GM12878 (cell line): Measurements from ENCODE around the gene ZSWIM6. TPM values are rescaled to one million over a fixed set of nuclear protein-coding genes. Genes with fewer than 3 reads are reported as not detected.

Source experiments
- ATAC-seq: fragments of 200-7000 bp; cut with Tn5 transposase; 3 replicates; pipeline ENCODE4 v1.9.1; 2020; ENCODE audit warnings: mild to moderate bottlenecking, moderate library complexity
- BruUV-seq: library from RNA; stranded (reverse); fragments of 400-500 nt; replicated peaks from 2 replicates; lab custom pipeline; 2021; lab: Mats Ljungman, UMichigan
- CTCF ChIA-PET: fragments of 300-600 bp; sonication (Branson Sonifier 250); formaldehyde crosslinking; extraction: SDS; loops from one replicate; lab custom pipeline; 2021; ENCODE audit warnings: inconsistent platforms; lab: Yijun Ruan, JAX
- POLR2A ChIA-PET: fragments of 350-600 bp; formaldehyde crosslinking; extraction: SDS; loops from one replicate; lab custom pipeline; 2021; ENCODE audit warnings: inconsistent platforms; lab: Charles Lee
- RAD21 ChIA-PET: fragments of 300-600 bp; sonication (Branson Sonifier 250); formaldehyde crosslinking; loops from one replicate; lab custom pipeline; 2023; ENCODE audit warnings: antibody characterized with exemption; ENCODE audit not compliant: unreplicated experiment; lab: Charles Lee
- SMC1A ChIA-PET: fragments of 300-600 bp; sonication (Branson Sonifier 250); formaldehyde crosslinking; loops from one replicate; lab custom pipeline; 2023; ENCODE audit not compliant: unreplicated experiment, uncharacterized antibody; lab: Charles Lee
- DNase-seq: peaks from one replicate; pipeline ENCODE4 v3.0.0-alpha.2; 2011; ENCODE audit warnings: low read depth, low spot score
- FAIRE-seq: peaks from 3 replicates; lab custom pipeline; 2011; peaks lifted over from hg19 to GRCh38; lab: Jason Lieb, UNC
- H2AFZ ChIP-seq: 2 replicates; pipeline ENCODE4 v1.6.0; 2011; ENCODE audit warnings: low read depth, low read length, control low read depth; ENCODE audit not compliant: control insufficient read depth
- H3K27ac ChIP-seq: 2 replicates; pipeline ENCODE4 v1.5.1; 2011; ENCODE audit warnings: control low read depth; ENCODE audit not compliant: control insufficient read depth, insufficient read depth
- H3K27me3 ChIP-seq, 2 experiments: replicated peaks in 1 of 2; 2 replicates each; pipeline versions ENCODE4 v1.6.0 to v1.6.1; 2011; ENCODE audit warnings: low read length in 1 of 2; ENCODE audit not compliant: control insufficient read depth in 2 of 2, insufficient read depth in 2 of 2
- H3K36me3 ChIP-seq, 2 experiments: 2 replicates each; pipeline ENCODE4 v1.5.1; 2011; ENCODE audit warnings: low read length in 1 of 2; ENCODE audit not compliant: control insufficient read depth in 2 of 2, insufficient read depth in 2 of 2
- H3K4me1 ChIP-seq: 2 replicates; pipeline ENCODE4 v1.6.1; 2011; ENCODE audit warnings: mild to moderate bottlenecking, low read length, moderate library complexity, mixed read lengths; ENCODE audit not compliant: control insufficient read depth, insufficient read depth
- H3K4me2 ChIP-seq: 2 replicates; pipeline ENCODE4 v1.6.0; 2011; ENCODE audit warnings: control low read depth; ENCODE audit not compliant: control insufficient read depth, insufficient read depth
- H3K4me3 ChIP-seq: fragments of 200-600 bp; sonication (generic); 2 replicates; pipeline ENCODE4 v1.5.1; 2016
- H3K79me2 ChIP-seq: 2 replicates; pipeline ENCODE4 v1.6.0; 2011; ENCODE audit warnings: low read length; ENCODE audit not compliant: control insufficient read depth, insufficient read depth
- H3K9ac ChIP-seq: 2 replicates; pipeline ENCODE4 v1.8.0; 2011; ENCODE audit warnings: low read length, control low read depth, mixed read lengths; ENCODE audit not compliant: control insufficient read depth, insufficient read depth
- H3K9me3 ChIP-seq: replicated peaks from 3 replicates; pipeline ENCODE4 v1.5.1; 2011; ENCODE audit warnings: mild to moderate bottlenecking, low read length; ENCODE audit not compliant: control insufficient read depth, insufficient read depth
- H4K20me1 ChIP-seq: 2 replicates; pipeline ENCODE4 v1.6.0; 2011; ENCODE audit not compliant: control insufficient read depth, insufficient read depth
- BCL11A ChIP-seq: IDR thresholded peaks from 2 replicates; pipeline ENCODE4 v1.6.1; 2011; ENCODE audit warnings: low read depth, low read length
- BMI1 ChIP-seq: fragments of 450-650 bp; IDR thresholded peaks from 2 replicates; pipeline ENCODE4 v1.6.1; 2016; ENCODE audit warnings: mild to moderate bottlenecking, moderate library complexity, borderline replicate concordance
- EZH2 ChIP-seq: IDR thresholded peaks from 2 replicates; pipeline ENCODE4 v1.6.1; 2012; ENCODE audit warnings: low read depth, mild to moderate bottlenecking, control low read depth, inconsistent platforms, low read length, borderline replicate concordance; ENCODE audit not compliant: control insufficient read depth
- FOS ChIP-seq: IDR thresholded peaks from 3 replicates; pipeline ENCODE4 v1.6.1; 2011; ENCODE audit warnings: borderline replicate concordance; ENCODE audit not compliant: insufficient read length; ENCODE audit errors: extremely low read depth
- MTA2 ChIP-seq: fragments of 450-650 bp; IDR thresholded peaks from 2 replicates; pipeline ENCODE4 v1.6.1; 2016; ENCODE audit warnings: low read depth, mild to moderate bottlenecking, moderate library complexity
- MTA3 ChIP-seq: IDR thresholded peaks from 2 replicates; pipeline ENCODE4 v1.6.1; 2012; ENCODE audit warnings: low read length, inconsistent platforms, borderline replicate concordance
- PAX5 ChIP-seq: IDR thresholded peaks from 2 replicates; pipeline ENCODE4 v1.6.1; 2011; ENCODE audit warnings: low read depth, low read length, borderline replicate concordance
- SIX5 ChIP-seq: IDR thresholded peaks from 2 replicates; pipeline ENCODE4 v1.6.1; 2011; ENCODE audit warnings: mild to moderate bottlenecking, low read depth, low read length, moderate library complexity; ENCODE audit not compliant: severe bottlenecking
- SREBF1 ChIP-seq: IDR thresholded peaks from 2 replicates; pipeline ENCODE4 v1.6.1; 2012; ENCODE audit warnings: mild to moderate bottlenecking, low read length
- SREBF2 ChIP-seq: IDR thresholded peaks from 2 replicates; pipeline ENCODE4 v1.6.1; 2012; ENCODE audit warnings: mild to moderate bottlenecking, low read length
- TCF3 ChIP-seq: IDR thresholded peaks from 2 replicates; pipeline ENCODE4 v1.6.1; 2012; ENCODE audit warnings: low read depth, mild to moderate bottlenecking, low read length, borderline replicate concordance; ENCODE audit not compliant: insufficient read depth
- ZBED1 ChIP-seq: IDR thresholded peaks from 2 replicates; pipeline ENCODE4 v1.6.1; 2016; ENCODE audit warnings: borderline replicate concordance
- ZNF24 ChIP-seq: fragments of 450-650 bp; IDR thresholded peaks from 2 replicates; pipeline ENCODE4 v1.6.1; 2017; ENCODE audit warnings: antibody characterized with exemption, mild to moderate bottlenecking
- ZNF274 ChIP-seq: IDR thresholded peaks from one replicate; pipeline ENCODE4 v1.8.0; 2011; ENCODE audit not compliant: insufficient read length, insufficient read depth
- WGBS: methylation state at CpG from one replicate; pipeline ENCODE4 v1.1.6; 2016; ENCODE audit warnings: low lambda C conversion rate; ENCODE audit not compliant: insufficient replicate concordance, insufficient coverage; ENCODE audit errors: missing lambda C conversion rate; 5-methylcytosine and 5-hydroxymethylcytosine counted together
- in situ Hi-C: fragments of 300-500 bp; cut with MboI; formaldehyde crosslinking; loops from 9 replicates; pipeline ENCODE4 v1.14.3; 2018; ENCODE audit warnings: mixed read lengths
- intact Hi-C: fragments of 100-400 bp; cut with micrococcal nuclease; formaldehyde crosslinking; loops from one replicate; pipeline ENCODE4 v1.14.2; 2022; ENCODE audit not compliant: unreplicated experiment
- polyA plus RNA-seq, 11 experiments: library from polyadenylated mRNA; depleted of rRNA in 4 of 11; unstranded in 6 of 11; stranded (reverse) in 5 of 11; fragments of >200 nt; fragmentation: Nextera tagmentation in 4 of 11; fragmentation: Illumina TruSeq in 1 of 11; extraction: Ambion mirVana in 4 of 11; extraction: Trizol in 1 of 11; gene quantifications; 1 replicate in 1 of 11; 2 replicates in 10 of 11; pipeline versions ENCODE4 v1.2.1 to v1.2.3, GENCODE V29; 2011 to 2016; ENCODE audit warnings: inconsistent platforms in 2 of 11, missing spikeins in 2 of 11, low read depth in 1 of 11
- total RNA-seq, 4 experiments: library from RNA; depleted of rRNA in 3 of 4; stranded (reverse); fragments of >200 nt in 3 of 4; fragmentation: Illumina TruSeq in 1 of 4; extraction: Trizol in 1 of 4; gene quantifications; 2 replicates each; pipeline versions ENCODE4 v1.2.1 to v1.2.3, GENCODE V29; 2013 to 2021
- TF ChIP-seq, protein P1 (sequence below): IDR thresholded peaks from 2 replicates; pipeline ENCODE4 v1.6.1; 2012; ENCODE audit warnings: low read depth, low read length, improper control_type of control experiment

ZSWIM6 gene
- total and polyA plus RNA-seq, 10 of the 15 experiments (the other 5 are each of a cell fraction or from before 2014, with no cell fraction given), result 0.53 to 6.2 (median 3.4) TPM

DNA sequence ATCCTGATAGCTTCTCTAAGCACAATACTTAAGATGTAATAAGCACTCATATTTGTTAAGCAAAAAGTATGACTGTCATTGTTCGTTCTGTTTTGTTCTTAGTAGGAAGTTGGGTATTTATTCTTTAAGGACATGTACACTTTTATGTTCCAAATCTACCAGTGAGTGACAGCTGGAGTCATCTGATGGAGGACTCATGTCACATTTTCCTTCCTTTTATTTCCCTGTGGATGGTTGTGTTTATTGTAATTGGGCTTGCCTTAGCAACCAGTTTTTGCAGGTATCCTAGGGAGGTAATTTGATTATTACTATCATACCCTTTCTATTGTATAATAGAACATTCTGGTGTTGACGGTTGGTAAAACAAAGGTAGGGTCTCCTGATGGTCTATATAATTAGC lies 145.7 kb downstream of the ZSWIM6 start:
- BruUV-seq, result no TSS peak
- ChIA-PET CTCF (interaction anchor here (0.6 to 0.8 kb wide), 2 partner anchors 10 to 29 kb away, joined by 3 read pairs; no protein-coding TSS in a partner anchor), RAD21 (interaction anchor here (0.6 kb wide), 1 partner anchor 666 kb away, joined by 3 read pairs; no protein-coding TSS in a partner anchor), SMC1A (interaction anchor here (0.9 kb wide), 1 partner anchor 15 kb away, joined by 4 read pairs; no protein-coding TSS in a partner anchor), POLR2A (no interaction called here)
- WGBS, result 57% methylated on average over 2 of the region's 2 CpGs
- ATAC-seq (no peak), FAIRE-seq (peak; percentile 18), DNase-seq (no peak)
- Histone ChIP-seq H3K4me2 (no peak overlapping the region), H2AFZ (no peak overlapping the region), H3K27me3 (no peaks in the 10 kb centered on the region), H4K20me1 (no peaks in the 10 kb centered on the region), H3K36me3 (no peaks in the 10 kb centered on the region), H3K27ac (no peak overlapping the region), H3K9ac (no peak overlapping the region), H3K4me1 (no peaks in the 10 kb centered on the region), H3K4me3 (no peak overlapping the region), H3K9me3 (no peaks in the 10 kb centered on the region), H3K79me2 (no peaks in the 10 kb centered on the region)
- intact Hi-C loops, result no loop called here
- TF ChIP-seq SREBF1, result no peak
- no peak for TF ChIP-seq BCL11A
- no peak for TF ChIP-seq EZH2
- no peak for TF ChIP-seq ZBED1
- TF ChIP-seq ZNF24, result no peak
- TF ChIP-seq TCF3, result no peak
- in situ Hi-C loops, result no loop called here

GRCh38 chr5:61479850-61480614 lies 148.0 kb downstream of the ZSWIM6 start:
- RAD21 ChIA-PET, result no interaction called here
- no peak overlapping the region for H3K4me2 ChIP-seq
- no peaks in the 10 kb centered on the region for H3K4me1 ChIP-seq
- H3K36me3 ChIP-seq, result no peaks in the 10 kb centered on the region
- in situ Hi-C loops (no loop called here), intact Hi-C loops (no loop called here)
- no peak overlapping the region for H2AFZ ChIP-seq
- POLR2A ChIA-PET, result no interaction called here
- no peaks in the 10 kb centered on the region for H3K27me3 ChIP-seq
- H3K79me2 ChIP-seq, result no peaks in the 10 kb centered on the region
- DNase-seq (no peak), FAIRE-seq (no peak), ATAC-seq (no peak)
- H3K9me3 ChIP-seq, result no peaks in the 10 kb centered on the region
- H3K9ac ChIP-seq, result no peak overlapping the region
- H3K27ac ChIP-seq, result no peak overlapping the region
- SMC1A ChIA-PET, result interaction anchor here (1.2 kb wide), 1 partner anchor 425 kb away, joined by 3 read pairs; no protein-coding TSS in a partner anchor
- BruUV-seq, result no TSS peak
- CTCF ChIA-PET, result interaction anchor here (1.6 kb wide), 1 partner anchor 11 kb away, joined by 3 read pairs; no protein-coding TSS in a partner anchor
- H4K20me1 ChIP-seq, result no peaks in the 10 kb centered on the region
- no peak overlapping the region for H3K4me3 ChIP-seq
- 52% methylated on average over 4 of the region's 4 CpGs for WGBS
- TF ChIP-seq BMI1, result no peak
- TF ChIP-seq, protein P1, sequence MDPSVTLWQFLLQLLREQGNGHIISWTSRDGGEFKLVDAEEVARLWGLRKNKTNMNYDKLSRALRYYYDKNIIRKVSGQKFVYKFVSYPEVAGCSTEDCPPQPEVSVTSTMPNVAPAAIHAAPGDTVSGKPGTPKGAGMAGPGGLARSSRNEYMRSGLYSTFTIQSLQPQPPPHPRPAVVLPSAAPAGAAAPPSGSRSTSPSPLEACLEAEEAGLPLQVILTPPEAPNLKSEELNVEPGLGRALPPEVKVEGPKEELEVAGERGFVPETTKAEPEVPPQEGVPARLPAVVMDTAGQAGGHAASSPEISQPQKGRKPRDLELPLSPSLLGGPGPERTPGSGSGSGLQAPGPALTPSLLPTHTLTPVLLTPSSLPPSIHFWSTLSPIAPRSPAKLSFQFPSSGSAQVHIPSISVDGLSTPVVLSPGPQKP, result no peak
- TF ChIP-seq ZNF274, result no peak
- no peak for TF ChIP-seq SREBF2
- TF ChIP-seq MTA2, result no peak
- TF ChIP-seq BCL11A, result no peak
- no peak for TF ChIP-seq SIX5
- TF ChIP-seq PAX5, result no peak
- TF ChIP-seq FOS, result no peak
- TF ChIP-seq MTA3, result no peak
